Gastrocnemius medialis (tissue), 4 donors: ENCODE results near the gene EVI2A. TPM values are rescaled to one million over a fixed set of nuclear protein-coding genes. Genes with fewer than 3 reads are reported as not detected.
"Not testable (repeated sequence)": the region's sequence is repeated elsewhere in the genome, so short reads cannot be mapped to it uniquely, and the experiment has no call there.

ENCODE experiments used
- ATAC-seq, 2 donors: fragments of 150-250 bp; one replicate each; pipeline ENCODE4 v1.9.1; 2016
- DNase-seq, 2 donors: peaks; one replicate each; pipeline ENCODE4 v3.0.0-alpha.2; 2019
- H3K27ac ChIP-seq, 4 donors: fragments of 200-600 bp; sonication (generic); 1 replicate in 1 of 4; 2 replicates in 3 of 4; pipeline ENCODE4 v1.5.1; 2016 to 2018; ENCODE audit warnings: mild to moderate bottlenecking in 2 of 4, moderate library complexity in 1 of 4
- H3K27me3 ChIP-seq, 3 donors: fragments of 200-600 bp; sonication (generic) in 2 of 3; 1 replicate in 1 of 3; 2 replicates in 2 of 3; pipeline versions ENCODE4 v1.5.1 to v1.6.0; 2016 to 2019; ENCODE audit warnings: mild to moderate bottlenecking in 1 of 3, moderate library complexity in 1 of 3
- H3K36me3 ChIP-seq, 2 donors: fragments of 200-600 bp; sonication (generic) in 1 of 2; one replicate each; pipeline ENCODE4 v1.5.1; 2017 to 2018
- H3K4me1 ChIP-seq, 2 donors: fragments of 200-600 bp; sonication (generic) in 1 of 2; one replicate each; pipeline ENCODE4 v1.5.1; 2016 to 2017; ENCODE audit warnings: mild to moderate bottlenecking in 2 of 2
- H3K4me3 ChIP-seq, 4 donors: fragments of 200-600 bp; sonication (generic) in 3 of 4; 1 replicate in 1 of 4; 2 replicates in 3 of 4; pipeline ENCODE4 v1.5.1; 2016 to 2019; ENCODE audit warnings: mild to moderate bottlenecking in 2 of 4
- H3K9me3 ChIP-seq, 3 donors: fragments of 200-600 bp; sonication (generic) in 2 of 3; 1 replicate in 1 of 3; 2 replicates in 2 of 3; pipeline ENCODE4 v1.5.1; 2016 to 2019
- POLR2A ChIP-seq, 2 donors: fragments of 450-650 bp; IDR thresholded peaks; one replicate each; pipeline ENCODE4 v1.6.1; 2017; ENCODE audit warnings: antibody characterized with exemption in 2 of 2, mild to moderate bottlenecking in 2 of 2, moderate library complexity in 2 of 2
- in situ Hi-C, 4 donors: fragments of 200-750 bp; cut with MboI; loops; one replicate each; pipeline versions ENCODE4 v1.15.0 to v1.8.0; 2017; ENCODE audit warnings: low sequenced_read_pairs in 4 of 4
- intact Hi-C: fragments of 100-400 bp; cut with DNase I; formaldehyde crosslinking; loops from one replicate; pipeline ENCODE4 v1.15.1; 2023; ENCODE audit warnings: low total_unique reads
- total RNA-seq, 4 donors: library from RNA; depleted of rRNA; stranded (reverse); fragments of >200 nt; gene quantifications; one replicate each; pipeline versions ENCODE4 v1.1.0 to v1.2.3, GENCODE V29; 2016
- TF ChIP-seq, protein P1 (sequence below), 5 experiments: fragments of 450-650 bp in 3 of 5; fragments of 200-600 bp in 2 of 5; sonication (generic) in 2 of 5; IDR thresholded peaks in 4 of 5; conservative IDR thresholded peaks in 1 of 5; 1 replicate in 4 of 5; 2 replicates in 1 of 5; pipeline ENCODE4 v1.5.1; 2016 to 2019; ENCODE audit warnings: antibody characterized with exemption in 5 of 5, mild to moderate bottlenecking in 3 of 5, moderate library complexity in 3 of 5

EVI2A gene
- total RNA-seq, 4 donors from 2014 or later, result 0.49 to 2.2 (median 0.96) TPM

DNA sequence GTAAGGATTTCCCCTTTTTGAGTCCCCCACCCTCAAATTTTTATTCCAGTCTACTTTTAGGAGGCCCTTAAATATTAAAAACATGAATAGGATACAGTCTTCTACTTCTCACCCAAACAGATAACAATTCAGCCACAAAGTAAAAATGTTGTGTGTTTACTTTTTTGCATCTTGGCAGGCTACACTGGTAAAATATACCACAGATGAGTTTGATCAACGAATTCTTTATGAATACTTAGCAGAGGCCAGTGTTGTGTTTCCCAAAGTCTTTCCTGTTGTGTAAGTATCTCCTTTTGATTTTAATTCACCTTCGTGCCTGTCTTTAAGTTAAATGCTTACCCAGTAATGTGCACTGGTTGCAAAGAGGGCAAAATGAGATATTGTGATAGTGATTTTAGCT is 35.7 kb upstream of the EVI2A start:
- TF ChIP-seq, protein P1, sequence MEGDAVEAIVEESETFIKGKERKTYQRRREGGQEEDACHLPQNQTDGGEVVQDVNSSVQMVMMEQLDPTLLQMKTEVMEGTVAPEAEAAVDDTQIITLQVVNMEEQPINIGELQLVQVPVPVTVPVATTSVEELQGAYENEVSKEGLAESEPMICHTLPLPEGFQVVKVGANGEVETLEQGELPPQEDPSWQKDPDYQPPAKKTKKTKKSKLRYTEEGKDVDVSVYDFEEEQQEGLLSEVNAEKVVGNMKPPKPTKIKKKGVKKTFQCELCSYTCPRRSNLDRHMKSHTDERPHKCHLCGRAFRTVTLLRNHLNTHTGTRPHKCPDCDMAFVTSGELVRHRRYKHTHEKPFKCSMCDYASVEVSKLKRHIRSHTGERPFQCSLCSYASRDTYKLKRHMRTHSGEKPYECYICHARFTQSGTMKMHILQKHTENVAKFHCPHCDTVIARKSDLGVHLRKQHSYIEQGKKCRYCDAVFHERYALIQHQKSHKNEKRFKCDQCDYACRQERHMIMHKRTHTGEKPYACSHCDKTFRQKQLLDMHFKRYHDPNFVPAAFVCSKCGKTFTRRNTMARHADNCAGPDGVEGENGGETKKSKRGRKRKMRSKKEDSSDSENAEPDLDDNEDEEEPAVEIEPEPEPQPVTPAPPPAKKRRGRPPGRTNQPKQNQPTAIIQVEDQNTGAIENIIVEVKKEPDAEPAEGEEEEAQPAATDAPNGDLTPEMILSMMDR (IDR thresholded peaks at IDR 0.05 in 4 of 5, conservative IDR thresholded peaks at IDR 0.05 in 1 of 5), result no peak
- TF ChIP-seq POLR2A (IDR thresholded peaks at IDR 0.05), result no peak
- intact Hi-C loops, result no loop called here
- no peak overlapping the region for H3K27ac ChIP-seq
- in situ Hi-C loops, result no loop called here
- H3K36me3 ChIP-seq, result peaks cover 3 to 46% of the 10 kb centered on the region in 2 donors
- no peaks in the 10 kb centered on the region for H3K27me3 ChIP-seq
- no peak overlapping the region for H3K4me3 ChIP-seq
- no peaks in the 10 kb centered on the region for H3K9me3 ChIP-seq
- DNase-seq (no peak), ATAC-seq (no peak)
- H3K4me1 ChIP-seq, result no peaks in the 10 kb centered on the region

DNA sequence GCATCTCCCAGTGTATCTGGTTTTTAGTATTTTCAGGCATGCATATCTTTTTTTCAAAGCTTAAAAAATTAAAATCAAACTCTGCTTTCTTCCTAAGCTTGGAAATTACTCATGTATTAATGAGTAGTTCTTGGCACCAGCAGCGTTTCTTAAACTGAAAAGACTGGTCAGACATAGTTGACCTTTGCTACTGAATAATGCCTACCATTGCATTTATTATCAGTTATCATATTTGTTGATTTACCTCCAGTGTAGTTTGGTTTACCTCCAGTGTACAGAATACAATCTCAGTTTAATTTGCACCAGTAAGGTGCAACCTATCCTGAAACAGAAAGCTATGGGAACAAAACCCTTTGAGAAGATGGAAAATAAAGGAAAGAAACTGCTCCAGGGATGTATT is 34.5 kb upstream of the EVI2A start:
- in situ Hi-C loops, result no loop called here
- Histone ChIP-seq H3K27ac (no peak overlapping the region), H3K27me3 (no peaks in the 10 kb centered on the region), H3K4me3 (no peak overlapping the region), H3K4me1 (no peaks in the 10 kb centered on the region), H3K36me3 (peaks cover 3 to 46% of the 10 kb centered on the region in 2 donors), H3K9me3 (no peaks in the 10 kb centered on the region)
- no peak for ATAC-seq
- intact Hi-C loops, result no loop called here
- TF ChIP-seq POLR2A (IDR thresholded peaks at IDR 0.05), result no peak
- TF ChIP-seq, protein P1 (IDR thresholded peaks at IDR 0.05 in 4 of 5, conservative IDR thresholded peaks at IDR 0.05 in 1 of 5), result no peak
- no peak for DNase-seq

DNA sequence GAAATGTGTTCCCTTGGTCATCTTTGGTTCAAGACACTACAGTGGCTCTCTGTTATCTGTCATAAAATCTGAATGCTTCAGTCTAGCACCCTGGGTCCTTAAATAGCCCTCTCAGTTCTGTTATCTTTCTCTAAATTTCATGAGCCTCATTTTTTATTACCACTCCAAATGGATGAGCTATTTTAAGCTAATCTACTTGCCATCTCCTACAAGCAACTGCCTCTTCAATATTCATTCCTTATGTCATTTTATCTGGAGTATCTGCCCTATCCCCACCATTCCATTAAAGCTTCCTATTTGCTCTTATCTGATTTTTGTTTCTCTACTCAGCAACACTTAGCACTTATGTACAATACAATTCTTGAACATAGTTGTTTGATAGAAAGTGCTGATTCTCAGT is 28.0 kb upstream of the EVI2A start:
- Histone ChIP-seq H3K4me3 (no peak overlapping the region), H3K9me3 (no peaks in the 10 kb centered on the region), H3K27me3 (no peaks in the 10 kb centered on the region), H3K36me3 (peaks cover 0 to 38% of the 10 kb centered on the region in 2 donors), H3K27ac (no peak overlapping the region), H3K4me1 (no peaks in the 10 kb centered on the region)
- DNase-seq (no peak), ATAC-seq (no peak)
- in situ Hi-C loops, result loop anchor here in 1 of 4 donors (25.0 kb wide), 1 partner anchor 112 kb away; no protein-coding TSS in a partner anchor
- intact Hi-C loops, result no loop called here
- TF ChIP-seq, protein P1 (IDR thresholded peaks at IDR 0.05 in 4 of 5, conservative IDR thresholded peaks at IDR 0.05 in 1 of 5), result no peak
- TF ChIP-seq POLR2A (IDR thresholded peaks at IDR 0.05), result no peak

DNA sequence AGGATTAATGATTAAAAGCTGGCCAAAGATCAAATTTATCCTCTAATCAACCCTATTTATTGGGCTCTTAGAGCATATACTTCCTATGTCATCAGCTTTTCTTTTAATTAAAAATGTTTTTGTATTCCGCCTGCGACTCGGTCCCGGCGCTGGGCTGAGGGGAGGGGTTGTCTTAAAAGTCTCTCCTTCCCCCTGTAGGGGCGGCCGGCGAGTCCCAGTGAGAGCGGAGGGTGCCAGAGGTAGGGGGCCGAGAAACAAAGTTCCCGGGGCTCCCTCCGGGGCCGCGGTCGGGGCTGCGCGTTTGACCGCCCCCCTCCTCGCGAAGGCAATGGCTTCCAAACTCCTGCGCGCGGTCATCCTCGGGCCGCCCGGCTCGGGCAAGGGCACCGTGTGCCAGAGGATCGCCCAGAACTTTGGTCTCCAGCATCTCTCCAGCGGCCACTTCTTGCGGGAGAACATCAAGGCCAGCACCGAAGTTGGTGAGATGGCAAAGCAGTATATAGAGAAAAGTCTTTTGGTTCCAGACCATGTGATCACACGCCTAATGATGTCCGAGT is 23.8 kb upstream of the EVI2A start:
- not testable (repeated sequence) for H3K36me3 ChIP-seq, ATAC-seq
- in situ Hi-C loops, result loop anchor here in 1 of 4 donors (25.0 kb wide), 1 partner anchor 108 kb away; no protein-coding TSS in a partner anchor

DNA sequence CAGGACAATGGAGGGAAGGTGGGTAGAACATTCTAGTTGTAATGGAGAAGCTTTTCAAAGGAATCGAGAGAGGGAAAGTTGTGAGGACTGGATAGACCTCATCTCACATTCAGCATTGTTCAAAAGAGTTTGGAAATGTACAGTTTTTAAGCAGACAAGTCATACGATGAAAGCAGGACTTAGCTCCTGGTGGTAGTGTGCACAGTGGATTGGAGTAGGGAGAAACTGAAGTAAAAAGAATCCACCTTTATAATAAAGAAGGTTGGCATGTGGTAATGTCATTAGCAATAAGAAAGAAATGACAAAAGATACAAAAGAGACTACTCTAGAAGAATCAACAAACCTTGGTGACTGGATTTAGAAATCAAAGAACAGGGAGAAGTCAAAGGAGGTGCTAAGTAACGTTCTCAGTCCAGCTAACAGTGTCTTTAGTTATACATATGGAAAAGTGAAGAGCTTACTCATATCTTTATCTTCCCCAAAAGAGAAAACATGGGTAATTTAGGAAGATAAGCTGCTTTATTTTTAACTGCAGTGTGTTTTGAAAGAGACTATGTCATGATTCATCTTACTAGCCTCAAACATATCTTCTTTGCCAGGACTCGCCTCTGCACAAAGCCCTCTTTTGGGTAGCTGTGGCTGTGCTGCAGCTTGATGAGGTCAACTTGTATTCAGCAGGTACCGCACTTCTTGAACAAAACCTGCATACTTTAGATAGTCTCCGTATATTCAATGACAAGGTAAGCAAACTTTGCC is 18.7 kb upstream of the EVI2A start:
- in situ Hi-C loops, result loop anchor here in 1 of 4 donors (25.0 kb wide), 1 partner anchor 103 kb away; no protein-coding TSS in a partner anchor
- H3K9me3 ChIP-seq, result no peaks in the 10 kb centered on the region
- H3K36me3 ChIP-seq, result peaks cover 0 to 24% of the 10 kb centered on the region in 2 donors
- H3K27me3 ChIP-seq, result no peaks in the 10 kb centered on the region
- intact Hi-C loops, result no loop called here
- no peak for DNase-seq
- no peaks in the 10 kb centered on the region for H3K4me1 ChIP-seq
- no peak for ATAC-seq
- no peak overlapping the region for H3K27ac ChIP-seq
- no peak overlapping the region for H3K4me3 ChIP-seq
- no peak for TF ChIP-seq POLR2A (IDR thresholded peaks at IDR 0.05)
- TF ChIP-seq, protein P1 (IDR thresholded peaks at IDR 0.05 in 4 of 5, conservative IDR thresholded peaks at IDR 0.05 in 1 of 5), result no peak

More for the DNA sequence above, 23.8 kb upstream of the EVI2A start:
- intact Hi-C loops, H3K9me3 ChIP-seq, H3K4me1 ChIP-seq, H3K27ac ChIP-seq, H3K4me3 ChIP-seq, H3K27me3 ChIP-seq, DNase-seq: not testable (repeated sequence)
